ENCODE results near the gene KSR2.
"Not testable (repeated sequence)": the region's sequence is repeated elsewhere in the genome, so short reads cannot be mapped to it uniquely, and the experiment has no call there.

Gene KSR2

DNA sequence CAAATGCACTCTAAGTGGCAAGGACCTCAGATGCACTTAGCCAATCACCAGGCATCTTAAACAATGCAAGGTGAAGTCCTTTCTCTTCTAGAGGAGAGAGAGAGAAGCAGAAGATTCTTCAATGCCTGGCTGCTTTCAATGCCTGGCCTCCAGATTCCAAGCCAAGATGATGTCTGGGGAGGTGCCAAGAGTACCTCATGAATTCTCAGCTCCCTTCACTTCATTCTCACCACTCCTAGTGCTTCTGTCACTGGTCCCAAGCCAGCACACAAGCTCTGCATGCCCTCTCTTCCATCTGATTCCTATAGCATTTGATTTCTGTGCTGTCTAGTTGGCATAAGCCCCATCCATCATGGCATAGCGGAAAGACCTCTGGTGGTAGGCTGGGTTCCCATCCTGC is 225.0 kb downstream of the KSR2 start:
- no peak for DNase-seq

DNA sequence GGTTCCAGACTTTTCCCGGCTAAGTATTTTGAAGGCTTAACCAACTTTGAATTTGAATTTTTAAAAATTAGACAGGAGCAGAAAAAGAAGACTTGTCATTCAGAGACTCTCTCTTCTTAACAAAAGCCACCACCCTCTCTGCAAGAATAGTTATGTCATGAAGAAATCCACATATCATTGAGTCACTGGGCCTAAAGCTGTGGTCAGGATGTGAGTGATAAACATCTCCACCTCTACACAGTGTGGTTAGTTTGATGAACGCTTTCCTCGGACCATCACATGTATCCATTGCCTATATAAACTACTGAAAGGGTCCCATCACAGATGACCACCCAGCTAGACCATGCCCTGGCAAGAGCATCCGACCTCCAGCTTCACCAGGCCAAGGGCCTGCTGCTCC is 226.1 kb downstream of the KSR2 start:
- no peak for DNase-seq

DNA sequence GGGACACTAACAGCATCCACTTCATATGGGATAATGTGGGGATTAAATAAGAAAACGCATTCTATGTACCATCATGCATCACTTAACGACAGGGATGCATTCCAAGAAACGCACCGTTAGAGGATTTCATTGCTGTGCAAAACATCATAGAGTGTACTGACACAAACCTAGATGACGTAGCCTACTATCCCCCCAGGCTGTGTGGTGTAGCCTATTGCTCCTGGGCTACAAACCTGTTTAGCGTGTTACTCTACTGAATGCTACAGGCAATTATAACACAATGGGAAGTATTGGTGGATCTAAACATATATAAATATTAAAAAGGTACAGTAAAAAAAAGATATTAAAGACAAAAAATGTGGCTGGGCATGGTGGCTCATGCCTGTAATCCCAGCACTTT is 230.6 kb downstream of the KSR2 start:
- DNase-seq, result no peak

GRCh38 chr12:117733549-117733805 is 235.3 kb downstream of the KSR2 start:
- DNase-seq, result no peak

GRCh38 chr12:117732761-117733548 is 235.8 kb downstream of the KSR2 start:
- DNase-seq, result no peak

GRCh38 chr12:117731131-117731530 is 237.7 kb downstream of the KSR2 start:
- DNase-seq, result not testable (repeated sequence)

- no peak for DNase-seq
Measured at GRCh38 chr12:117727301-117727700, 241.5 kb downstream of the KSR2 start.

- DNase-seq, result no peak
Measured at GRCh38 chr12:117724543-117724942, 244.2 kb downstream of the KSR2 start.

GRCh38 chr12:117718559-117718958 is 250.2 kb downstream of the KSR2 start:
- DNase-seq, result no peak

DNA sequence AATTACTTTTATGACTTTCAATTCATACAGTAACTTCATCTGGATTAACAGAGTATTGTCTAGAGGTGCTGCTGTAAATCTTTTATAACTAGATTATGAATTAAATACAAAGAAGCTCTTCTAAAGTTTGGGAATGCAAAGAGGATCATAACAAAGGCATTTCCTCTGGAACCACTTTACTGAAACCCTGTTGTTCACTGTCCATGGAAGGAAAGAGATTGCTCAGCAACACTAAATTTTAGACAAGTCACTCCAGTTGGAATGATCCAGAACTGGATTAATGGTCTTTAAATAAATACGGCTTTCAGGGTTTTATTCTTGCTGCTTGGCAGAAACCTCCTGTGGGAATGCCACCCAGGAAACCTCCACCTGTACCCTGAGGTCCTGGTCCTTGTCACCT is 250.6 kb downstream of the KSR2 start:
- DNase-seq, result no peak

GRCh38 chr12:117714203-117714602 is 254.6 kb downstream of the KSR2 start:
- DNase-seq, result no peak

- no peak for DNase-seq
Measured at GRCh38 chr12:117710121-117710520, 258.7 kb downstream of the KSR2 start.

GRCh38 chr12:117707861-117708260 is 260.9 kb downstream of the KSR2 start:
- DNase-seq, result no peak

DNA sequence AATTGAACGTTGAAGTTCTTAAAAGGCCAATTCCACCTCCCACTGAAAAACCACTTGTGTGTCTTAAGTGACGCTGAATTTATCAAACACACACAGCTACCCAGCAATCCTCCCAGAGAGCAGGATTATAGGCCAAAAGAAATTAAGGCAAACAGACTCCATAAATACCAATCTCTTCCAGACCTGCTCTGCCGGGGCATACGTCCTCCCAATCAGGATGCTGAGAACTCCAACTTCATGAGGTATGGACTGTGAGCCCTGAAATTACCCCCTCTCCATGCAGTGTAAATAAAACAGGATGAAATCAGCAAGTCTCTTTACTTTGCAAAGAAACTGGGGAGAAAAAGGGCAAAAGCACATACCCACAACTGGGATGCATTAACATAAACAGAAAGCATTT is 265.2 kb downstream of the KSR2 start:
- no peak for DNase-seq

DNA sequence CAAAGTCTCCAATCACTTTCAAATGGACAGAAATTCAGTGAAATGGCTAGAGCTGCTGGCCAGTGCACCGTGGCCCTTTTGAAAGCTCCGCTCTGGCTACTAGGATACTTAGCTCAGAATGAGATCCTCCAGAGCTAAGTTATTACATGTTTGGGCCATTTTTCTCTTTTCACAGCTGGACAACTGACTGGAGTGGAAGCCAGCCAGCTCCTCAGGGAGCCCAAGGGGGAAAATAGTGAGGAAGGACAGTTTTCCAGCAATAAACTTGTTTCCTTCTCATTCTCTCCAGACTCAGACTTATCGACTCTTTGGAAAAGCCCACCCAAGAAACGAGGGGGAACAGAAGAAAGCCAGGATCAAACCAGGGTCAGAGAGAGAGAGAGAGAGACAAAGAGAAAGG is 266.0 kb downstream of the KSR2 start:
- no peak for DNase-seq

DNA sequence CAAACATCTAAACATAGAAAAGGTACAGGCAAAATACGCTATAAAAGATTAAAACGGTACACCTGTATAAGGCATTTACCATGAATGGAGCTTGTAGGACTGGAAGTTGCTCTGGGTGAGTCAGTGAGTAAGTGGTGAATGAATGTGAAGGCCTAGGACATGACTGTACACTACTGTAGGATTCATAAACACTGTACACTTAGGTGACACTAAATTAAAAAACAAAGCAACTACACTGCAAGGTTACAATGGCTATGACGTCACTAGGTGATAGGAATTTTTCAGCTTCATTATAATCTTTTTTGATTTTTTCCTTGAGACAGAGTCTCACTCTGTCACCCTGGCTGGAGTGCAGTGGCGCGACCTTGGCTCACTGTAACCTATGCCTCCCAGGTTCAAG is 269.2 kb downstream of the KSR2 start:
- DNase-seq, result no peak

DNA sequence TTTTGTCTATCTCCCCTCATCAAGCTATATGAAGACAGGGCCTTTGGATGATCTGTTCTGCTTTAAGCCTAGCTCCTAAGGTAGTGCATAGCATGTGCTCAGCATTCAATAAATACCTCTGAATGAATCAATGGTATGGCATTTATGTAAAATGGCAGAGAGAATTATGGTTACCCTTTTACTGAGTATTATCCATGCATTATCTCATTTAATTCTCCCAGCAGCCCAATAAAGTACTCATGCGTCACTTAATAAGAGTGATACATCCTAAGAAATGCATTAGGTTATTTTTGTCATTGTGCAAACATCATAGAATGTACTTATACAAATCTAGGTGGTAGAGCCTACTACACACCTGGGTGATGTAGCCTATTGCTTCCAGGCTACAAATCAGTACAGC is 269.7 kb downstream of the KSR2 start:
- no peak for DNase-seq

- DNase-seq, result no peak
Measured at GRCh38 chr12:117695956-117696355, 272.8 kb downstream of the KSR2 start.

- no peak for DNase-seq
Measured at GRCh38 chr12:117692512-117692911, 276.3 kb downstream of the KSR2 start.

GRCh38 chr12:117689857-117690256 is 278.9 kb downstream of the KSR2 start:
- no peak for DNase-seq

- no peak for DNase-seq
Measured at GRCh38 chr12:117688446-117688845, 280.3 kb downstream of the KSR2 start.

GRCh38 chr12:117686911-117687377 is 281.8 kb downstream of the KSR2 start:
- no peak for DNase-seq

DNA sequence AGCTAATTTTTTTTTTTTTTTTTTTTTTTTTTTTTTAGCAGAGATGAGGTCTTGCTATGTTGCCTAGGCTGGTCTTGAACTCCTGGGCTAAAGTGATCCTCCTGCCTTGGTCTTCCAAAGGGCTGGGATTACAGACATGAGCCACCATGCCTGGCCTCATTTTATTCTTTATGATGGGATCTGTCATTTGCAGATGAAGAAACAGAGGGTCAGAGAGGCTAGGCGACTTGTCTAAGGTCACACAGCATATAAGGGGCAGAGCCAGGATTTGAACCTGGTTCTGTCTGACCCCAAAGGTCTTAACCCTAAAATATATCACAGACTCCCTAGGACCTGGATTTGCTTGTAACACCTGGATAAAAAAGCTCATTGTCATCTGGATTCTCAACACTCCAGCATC is 282.6 kb downstream of the KSR2 start:
- no peak for DNase-seq

DNA sequence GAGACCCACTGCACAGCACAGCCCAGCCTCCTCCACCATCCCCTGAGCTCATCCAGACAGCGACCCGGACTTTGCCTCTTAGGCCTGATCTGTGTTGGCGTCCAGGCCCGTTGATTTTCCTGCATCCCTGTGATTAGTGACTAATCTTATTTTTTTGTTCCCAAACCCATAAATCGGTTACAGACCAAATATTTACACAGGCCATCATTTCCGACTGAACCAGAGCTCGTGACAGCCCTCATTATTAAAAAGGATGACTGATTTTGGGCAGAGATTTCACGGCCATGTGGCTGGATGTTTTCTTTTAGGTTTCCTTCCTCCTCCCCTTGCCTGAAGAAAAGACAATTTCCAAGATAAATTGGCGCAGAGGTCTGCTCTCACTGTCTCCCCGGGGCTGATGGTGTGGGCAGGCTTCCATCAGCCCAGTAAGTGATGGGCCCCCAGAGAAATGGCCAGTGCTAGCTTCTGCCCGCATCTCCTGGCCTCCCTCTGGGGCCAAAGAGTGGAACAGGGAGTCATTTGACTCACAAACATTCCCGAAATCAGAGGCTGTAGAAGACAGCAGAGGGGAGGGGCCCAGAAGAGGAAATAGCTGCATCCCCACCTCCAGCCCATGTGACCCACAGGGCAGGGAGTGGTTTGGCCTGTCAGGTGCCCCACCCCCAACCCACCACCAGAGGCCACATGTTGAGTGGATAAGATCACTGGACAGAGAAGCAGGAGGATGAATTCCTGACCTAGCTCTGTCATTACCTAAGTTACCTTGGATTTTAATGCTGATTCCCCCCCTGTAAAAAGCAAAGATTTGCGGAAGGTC is 283.5 kb downstream of the KSR2 start:
- DNase-seq, result peak; percentile 32

DNA sequence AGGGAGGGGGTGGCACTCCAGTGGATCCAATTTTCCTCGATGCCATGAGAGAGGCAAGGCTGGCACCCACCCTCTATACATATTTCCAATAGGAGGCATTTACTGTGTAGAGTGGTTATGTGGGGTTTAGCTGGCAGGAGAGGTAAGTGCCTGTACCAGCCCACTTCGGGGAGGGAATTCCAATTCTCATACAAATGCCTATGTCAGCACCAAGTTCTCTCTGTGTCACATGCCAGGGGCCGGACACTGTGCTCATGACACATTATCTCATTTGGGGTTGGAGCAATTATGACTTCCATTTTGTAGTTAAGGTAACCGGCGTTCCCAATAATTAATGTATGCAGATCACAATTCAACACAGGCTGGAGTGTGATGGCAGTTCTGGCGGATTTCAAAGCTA is 284.3 kb downstream of the KSR2 start:
- no peak for DNase-seq
